Fibroblast of villous mesenchyme (primary cell): ENCODE measurements around the gene CRBN. TPM values are rescaled to one million over a fixed set of nuclear protein-coding genes. Genes with fewer than 3 reads are reported as not detected.

ENCODE experiments used
- DNase-seq: peaks from one replicate; pipeline ENCODE4 v3.0.0-alpha.2; 2010; ENCODE audit warnings: low read depth
- H3K4me3 ChIP-seq: 2 replicates; pipeline ENCODE4 v1.5.1; 2011; ENCODE audit warnings: low read depth, mild to moderate bottlenecking, low read length
- total RNA-seq: library from RNA; depleted of rRNA; stranded (reverse); fragments of >200 nt; gene quantifications from 2 replicates; pipeline ENCODE4 v1.2.3, GENCODE V29; 2012
- TF ChIP-seq, protein P1 (sequence below): IDR thresholded peaks from 2 replicates; pipeline ENCODE4 v1.5.1; 2012; ENCODE audit warnings: low read depth, mild to moderate bottlenecking, low read length; ENCODE audit not compliant: insufficient read depth

The CRBN gene
- total RNA-seq, 1 donor: 40.2 TPM

DNA sequence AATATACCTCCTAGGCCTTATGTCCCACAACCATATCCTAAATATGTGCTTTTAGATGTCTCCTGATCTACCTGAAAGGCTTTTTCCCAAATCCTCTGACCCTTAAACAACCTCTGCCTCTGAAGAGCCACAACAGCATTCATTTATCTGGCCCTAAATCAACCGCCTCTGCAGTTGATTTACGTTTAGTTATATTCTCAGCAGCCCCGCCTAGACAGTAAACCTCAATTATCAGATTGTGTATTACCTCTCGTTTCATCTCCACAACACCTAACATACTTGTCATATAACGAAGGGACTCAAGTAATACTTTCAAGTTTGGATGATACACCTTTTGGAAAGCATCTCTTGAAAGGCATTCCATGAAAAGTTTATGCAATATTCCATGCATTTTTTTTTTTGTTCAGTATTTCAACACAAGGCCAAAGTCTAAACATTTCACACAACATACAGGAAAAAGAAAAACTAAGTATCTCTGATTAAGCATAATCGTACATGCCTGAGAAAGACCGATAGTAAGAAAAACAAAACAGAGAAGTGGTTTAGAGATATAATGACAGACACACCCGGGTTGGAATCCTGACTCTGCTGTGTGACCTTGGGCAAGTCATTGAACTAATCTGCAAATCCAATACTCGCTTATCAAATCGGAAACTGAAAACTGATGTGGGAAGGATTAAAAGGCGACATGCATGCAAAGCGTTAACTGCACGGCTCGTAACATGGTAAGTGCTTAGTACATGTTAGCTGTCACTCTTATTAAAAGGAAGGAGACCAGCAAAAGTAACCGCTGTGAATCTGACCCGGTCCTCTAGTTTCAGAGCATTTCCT lies 778 bp downstream of the CRBN start:
- TF ChIP-seq, protein P1, sequence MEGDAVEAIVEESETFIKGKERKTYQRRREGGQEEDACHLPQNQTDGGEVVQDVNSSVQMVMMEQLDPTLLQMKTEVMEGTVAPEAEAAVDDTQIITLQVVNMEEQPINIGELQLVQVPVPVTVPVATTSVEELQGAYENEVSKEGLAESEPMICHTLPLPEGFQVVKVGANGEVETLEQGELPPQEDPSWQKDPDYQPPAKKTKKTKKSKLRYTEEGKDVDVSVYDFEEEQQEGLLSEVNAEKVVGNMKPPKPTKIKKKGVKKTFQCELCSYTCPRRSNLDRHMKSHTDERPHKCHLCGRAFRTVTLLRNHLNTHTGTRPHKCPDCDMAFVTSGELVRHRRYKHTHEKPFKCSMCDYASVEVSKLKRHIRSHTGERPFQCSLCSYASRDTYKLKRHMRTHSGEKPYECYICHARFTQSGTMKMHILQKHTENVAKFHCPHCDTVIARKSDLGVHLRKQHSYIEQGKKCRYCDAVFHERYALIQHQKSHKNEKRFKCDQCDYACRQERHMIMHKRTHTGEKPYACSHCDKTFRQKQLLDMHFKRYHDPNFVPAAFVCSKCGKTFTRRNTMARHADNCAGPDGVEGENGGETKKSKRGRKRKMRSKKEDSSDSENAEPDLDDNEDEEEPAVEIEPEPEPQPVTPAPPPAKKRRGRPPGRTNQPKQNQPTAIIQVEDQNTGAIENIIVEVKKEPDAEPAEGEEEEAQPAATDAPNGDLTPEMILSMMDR: no peak
- peak overlapping the region; percentile 97 for H3K4me3 ChIP-seq
- no peak for DNase-seq

DNA sequence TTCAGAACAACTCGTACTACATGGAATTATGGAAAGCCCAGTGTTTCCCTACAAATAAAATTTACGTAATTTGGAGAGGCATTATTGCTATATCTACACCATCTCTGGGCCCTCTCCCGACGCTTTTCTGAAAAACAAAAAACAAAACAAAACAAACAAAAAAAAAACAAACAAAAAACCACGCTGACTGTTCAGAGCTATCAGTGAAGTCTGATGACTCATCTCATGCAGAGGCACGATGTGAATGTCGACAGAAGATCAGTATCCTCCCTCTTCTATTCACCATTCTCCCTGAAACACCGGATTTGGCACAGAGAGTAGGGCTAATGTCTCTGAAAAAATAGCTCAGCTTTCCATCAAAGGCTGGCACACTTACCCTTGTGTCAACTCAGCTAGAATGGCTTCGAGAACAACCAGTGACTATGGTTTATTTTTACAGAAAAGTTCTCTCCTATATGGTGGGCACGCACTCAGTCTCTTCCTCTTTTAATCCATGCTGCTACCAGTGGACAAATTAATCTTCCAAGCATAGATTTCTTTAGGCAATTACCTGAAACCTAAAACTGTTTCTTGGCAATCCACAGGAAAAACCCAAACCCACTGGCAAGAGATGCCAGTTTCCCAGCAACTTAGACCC lies 1.5 kb downstream of the CRBN start:
- DNase-seq: peak; percentile 31
- H3K4me3 ChIP-seq: peak overlapping the region; percentile 97
- TF ChIP-seq, protein P1: no peak

DNA sequence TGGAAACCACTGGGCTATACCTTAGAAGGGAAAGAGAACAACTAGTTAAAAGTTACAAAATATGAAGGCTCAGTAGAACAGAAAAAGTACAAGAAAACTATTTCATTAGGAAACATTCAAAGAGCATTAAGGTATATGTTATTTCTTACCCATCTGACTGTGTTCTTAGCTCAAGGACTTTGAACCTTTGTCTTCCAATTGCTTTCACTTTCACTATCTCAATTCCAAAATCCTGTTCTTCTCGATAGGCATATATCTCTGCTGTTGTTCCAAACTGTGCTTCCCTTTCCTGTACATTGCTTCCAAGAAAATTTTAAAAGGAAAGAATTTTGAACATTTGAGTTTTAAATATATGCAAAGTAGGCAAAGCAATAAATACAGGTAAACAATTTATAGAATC lies 6.9 kb downstream of the CRBN start:
- no peak for DNase-seq

DNA sequence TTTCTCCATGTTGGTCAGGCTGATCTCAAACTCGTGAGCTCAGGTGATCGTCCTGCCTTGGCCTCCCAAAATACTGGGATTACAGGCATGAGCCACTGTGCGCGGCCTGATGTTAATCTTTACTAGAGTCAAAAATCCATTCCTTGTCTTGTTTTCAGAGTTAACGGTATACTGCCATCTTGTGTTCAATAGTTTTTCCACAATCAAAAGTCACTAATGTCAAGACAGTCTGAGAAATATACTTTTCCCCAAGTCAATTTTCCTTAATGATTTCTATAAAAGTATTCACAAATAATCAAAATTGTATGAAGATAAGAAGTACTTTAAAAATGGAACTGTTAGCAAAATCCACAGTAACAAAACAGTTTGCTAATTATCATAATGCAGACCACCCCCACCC lies 8.5 kb downstream of the CRBN start:
- DNase-seq: peak; percentile 48
- no peak overlapping the region for H3K4me3 ChIP-seq
- TF ChIP-seq, protein P1: peak; percentile 38

More for the DNA sequence above, 6.9 kb downstream of the CRBN start:
- H3K4me3 ChIP-seq: no peak overlapping the region
- TF ChIP-seq, protein P1: no peak

DNA sequence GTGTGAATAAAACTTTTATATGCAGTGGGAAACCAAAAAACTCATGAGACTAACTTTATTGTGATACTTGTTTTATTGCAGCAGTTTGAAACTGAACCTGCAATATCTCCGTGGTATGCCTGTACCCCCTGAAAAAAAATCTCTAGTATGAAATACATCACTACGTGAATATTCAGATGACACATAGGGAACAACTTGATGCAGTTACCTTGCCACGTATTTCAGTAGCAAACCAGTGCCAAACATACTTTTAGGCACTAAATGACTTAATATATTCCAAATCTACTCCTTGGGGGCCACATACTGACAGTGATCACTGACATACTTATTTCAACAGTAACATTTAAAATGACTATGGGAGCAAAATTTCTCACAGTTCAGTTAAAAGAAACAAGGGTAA lies 13.8 kb downstream of the CRBN start:
- H3K4me3 ChIP-seq: no peak overlapping the region
- no peak for DNase-seq
- TF ChIP-seq, protein P1: no peak

DNA sequence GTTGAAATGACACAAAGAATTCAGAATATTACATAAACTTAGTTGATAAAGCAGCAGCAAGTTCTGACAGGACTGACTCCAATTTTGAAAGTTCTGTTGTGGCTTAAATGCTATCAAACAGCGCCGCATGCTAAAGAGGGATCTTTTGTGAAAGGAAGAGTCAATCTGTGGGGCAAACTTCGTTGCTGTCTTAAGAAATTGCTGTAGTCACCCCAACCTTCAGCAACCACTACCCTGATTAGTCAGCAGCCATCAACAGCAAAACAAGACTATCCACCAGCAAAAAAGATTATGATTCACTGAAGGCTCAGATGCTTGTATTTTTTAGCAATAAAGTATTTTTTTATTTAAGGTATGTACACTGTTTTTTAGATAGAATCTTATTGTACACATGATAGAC lies 14.2 kb downstream of the CRBN start:
- TF ChIP-seq, protein P1: no peak
- no peak for DNase-seq

More for the DNA sequence above, 14.2 kb downstream of the CRBN start:
- H3K4me3 ChIP-seq: no peak overlapping the region
